Raji (cell line): ENCODE measurements around the gene NXPE4.

ENCODE experiments used
- POLR2A ChIP-seq: IDR thresholded peaks from 2 replicates; pipeline ENCODE4 v1.6.1; 2011; ENCODE audit warnings: low read depth, low read length, control low read depth; ENCODE audit not compliant: insufficient read depth

NXPE4 gene

GRCh38 chr11:114595571-114595970 lies at the start of gene NXPE4:
Gene NXPE4 (minus strand): TSS chr11:114595786. CDS start chr11:114594759, 1,027 bp downstream.
- TF ChIP-seq POLR2A: no peak

GRCh38 chr11:114625294-114625693 lies 29.7 kb upstream of the NXPE4 start:
- TF ChIP-seq POLR2A: no peak

GRCh38 chr11:114624455-114625207 lies 29.0 kb upstream of the NXPE4 start:
- no peak for TF ChIP-seq POLR2A

GRCh38 chr11:114623720-114624119 lies 28.1 kb upstream of the NXPE4 start:
- no peak for TF ChIP-seq POLR2A

- no peak for TF ChIP-seq POLR2A
Measured at GRCh38 chr11:114622858-114623257, 27.3 kb upstream of the NXPE4 start.

GRCh38 chr11:114621950-114622809 lies 26.6 kb upstream of the NXPE4 start:
- no peak for TF ChIP-seq POLR2A

GRCh38 chr11:114621072-114621471 lies 25.5 kb upstream of the NXPE4 start:
- no peak for TF ChIP-seq POLR2A

- no peak for TF ChIP-seq POLR2A
Measured at GRCh38 chr11:114619659-114620173, 24.1 kb upstream of the NXPE4 start.

- no peak for TF ChIP-seq POLR2A
Measured at GRCh38 chr11:114618139-114618538, 22.6 kb upstream of the NXPE4 start.

GRCh38 chr11:114617157-114618124 lies 21.9 kb upstream of the NXPE4 start:
- TF ChIP-seq POLR2A: no peak

GRCh38 chr11:114616516-114616915 lies 20.9 kb upstream of the NXPE4 start:
- TF ChIP-seq POLR2A: no peak

GRCh38 chr11:114615448-114616361 lies 20.1 kb upstream of the NXPE4 start:
- TF ChIP-seq POLR2A: no peak

GRCh38 chr11:114614127-114614720 lies 18.6 kb upstream of the NXPE4 start:
- TF ChIP-seq POLR2A: no peak
